ENCODE data around the gene SLC6A1. TPM values are rescaled to one million over a fixed set of nuclear protein-coding genes. Genes with fewer than 3 reads are reported as not detected.

The SLC6A1 gene
- polyA plus RNA-seq, 1 of the 3 experiments (the other 2 are of a cell fraction) = not detected

GRCh38 chr3:11033871-11034270 lies 41.3 kb downstream of the SLC6A1 start:
- CTCF ChIA-PET = no interaction called here
- no peak overlapping the region for H3K27ac ChIP-seq (ENCODE audit: low read depth in 2 of 2, low read length in 1 of 2)

GRCh38 chr3:11034309-11034985 lies 41.9 kb downstream of the SLC6A1 start:
- no peaks in the 10 kb centered on the region for H3F3A ChIP-seq (replicated peaks; ENCODE audit: insufficient read depth)
- no peak overlapping the region for H2AFZ ChIP-seq (ENCODE audit: low read depth)
- H3K36me3 ChIP-seq (replicated peaks in 1 of 2; ENCODE audit: control insufficient read depth in 1 of 2, insufficient read depth in 2 of 2, low read length in 1 of 2) = no peaks in the 10 kb centered on the region
- POLR2A ChIA-PET = no interaction called here
- H4K20me1 ChIP-seq (ENCODE audit: insufficient read depth) = no peaks in the 10 kb centered on the region
- CTCF ChIA-PET = no interaction called here
- TF ChIP-seq SMC3 (IDR thresholded peaks at IDR 0.05; ENCODE audit: low read depth, low read length) (no peak), RCOR1 (IDR thresholded peaks at IDR 0.05; ENCODE audit: low read length) (no peak), IRF3 (IDR thresholded peaks at IDR 0.05; ENCODE audit: low read depth, low read length) (no peak), EP300 (IDR thresholded peaks at IDR 0.05; ENCODE audit: borderline replicate concordance in 1 of 2, low read depth in 1 of 2, low read length in 1 of 2) (no peak), FOXJ3 (CRISPR knock-in tag; IDR thresholded peaks at IDR 0.05) (no peak), TEAD4 (IDR thresholded peaks at IDR 0.05; ENCODE audit: borderline replicate concordance, insufficient read depth) (no peak), MXI1 (IDR thresholded peaks at IDR 0.05; ENCODE audit: low read depth, low read length) (no peak), MAX (IDR thresholded peaks at IDR 0.05; ENCODE audit: low read depth) (no peak), REST (IDR thresholded peaks at IDR 0.05; ENCODE audit: low read depth, low read length) (no peak), USF2 (IDR thresholded peaks at IDR 0.05; ENCODE audit: borderline replicate concordance, low read depth, low read length) (no peak), ELF1 (IDR thresholded peaks at IDR 0.05) (no peak), GATA2 (CRISPR knock-in tag; IDR thresholded peaks at IDR 0.05) (no peak), NFIC (IDR thresholded peaks at IDR 0.05; ENCODE audit: borderline replicate concordance) (no peak), USF1 (IDR thresholded peaks at IDR 0.05; ENCODE audit: borderline replicate concordance, low read depth) (no peak), RFX5 (IDR thresholded peaks at IDR 0.05; ENCODE audit: low read length) (no peak), TAF1 (IDR thresholded peaks at IDR 0.05; ENCODE audit: borderline replicate concordance, low read depth, low read length) (no peak), JUND (IDR thresholded peaks at IDR 0.05) (no peak), NRF1 (IDR thresholded peaks at IDR 0.05; ENCODE audit: low read depth, low read length) (no peak), POLR2AphosphoS5 (IDR thresholded peaks at IDR 0.05; ENCODE audit: low read depth, low read length) (no peak), TCF12 (IDR thresholded peaks at IDR 0.05) (no peak)
- 26% methylated on average over 5 of the region's 5 CpGs for WGBS (ENCODE audit: low lambda C conversion rate)
- H3K27ac ChIP-seq (ENCODE audit: low read depth in 2 of 2, low read length in 1 of 2) = no peak overlapping the region
- H3K4me1 ChIP-seq (ENCODE audit: control insufficient read depth in 1 of 2, insufficient read depth in 2 of 2, low read depth in 1 of 2, low read length in 1 of 2) = no peaks in the 10 kb centered on the region
- H3K9me2 ChIP-seq = no peaks in the 10 kb centered on the region
- H3K4me3 ChIP-seq (ENCODE audit: low read depth in 2 of 2, low read length in 1 of 2) = no peak overlapping the region
- no peak for DNase-seq
- H3K79me2 ChIP-seq (ENCODE audit: insufficient read depth) = no peaks in the 10 kb centered on the region
- H3K9ac ChIP-seq = no peak overlapping the region
- H3K4me2 ChIP-seq = no peak overlapping the region
- H3K9me3 ChIP-seq = no peaks in the 10 kb centered on the region
- peaks cover 7% of the 10 kb centered on the region; the same call in 1 of the 2 replicates for H3K27me3 ChIP-seq (ENCODE audit: insufficient read depth)

More at GRCh38 chr3:11033871-11034270, 41.3 kb downstream of the SLC6A1 start:
- Histone ChIP-seq H3K9me2 (no peaks in the 10 kb centered on the region), H3K4me2 (no peak overlapping the region), H3K4me1 (ENCODE audit: control insufficient read depth in 1 of 2, insufficient read depth in 2 of 2, low read depth in 1 of 2, low read length in 1 of 2) (no peaks in the 10 kb centered on the region), H3K79me2 (ENCODE audit: insufficient read depth) (no peaks in the 10 kb centered on the region), H3K36me3 (replicated peaks in 1 of 2; ENCODE audit: control insufficient read depth in 1 of 2, insufficient read depth in 2 of 2, low read length in 1 of 2) (no peaks in the 10 kb centered on the region), H3K27me3 (ENCODE audit: insufficient read depth) (peaks cover 4% of the 10 kb centered on the region; the same call in 1 of the 2 replicates), H3K9me3 (no peaks in the 10 kb centered on the region), H4K20me1 (ENCODE audit: insufficient read depth) (no peaks in the 10 kb centered on the region), H3F3A (replicated peaks; ENCODE audit: insufficient read depth) (no peaks in the 10 kb centered on the region), H3K4me3 (ENCODE audit: low read depth in 2 of 2, low read length in 1 of 2) (no peak overlapping the region), H3K9ac (no peak overlapping the region), H2AFZ (ENCODE audit: low read depth) (no peak overlapping the region)
- 20% methylated on average over 3 of the region's 3 CpGs for WGBS (ENCODE audit: low lambda C conversion rate)
- no peak for DNase-seq
- TF ChIP-seq RCOR1 (IDR thresholded peaks at IDR 0.05; ENCODE audit: low read length) = no peak
- POLR2A ChIA-PET = no interaction called here
